ENCODE data around the gene PIGC.

Gene PIGC

GRCh38 chr1:172406968-172407367 lies 36.9 kb downstream of the PIGC start:
- TF ChIP-seq CTCF (conservative IDR thresholded peaks at IDR 0.05) (no peak), ZFX (IDR thresholded peaks at IDR 0.05) (no peak)

GRCh38 chr1:172405912-172406311 lies 38.0 kb downstream of the PIGC start:
- TF ChIP-seq ZFX (IDR thresholded peaks at IDR 0.05) (no peak), CTCF (conservative IDR thresholded peaks at IDR 0.05) (no peak)
- no peak overlapping the region for H3K27ac ChIP-seq

More at GRCh38 chr1:172406968-172407367, 36.9 kb downstream of the PIGC start:
- H3K27ac ChIP-seq, result no peak overlapping the region

GRCh38 chr1:172404121-172404520 lies 39.7 kb downstream of the PIGC start:
- H3K27ac ChIP-seq, result no peak overlapping the region

GRCh38 chr1:172402878-172403569 lies 40.8 kb downstream of the PIGC start:
- no peak overlapping the region for H3K27ac ChIP-seq
- no peak for TF ChIP-seq ZFX (IDR thresholded peaks at IDR 0.05)
- no peak for TF ChIP-seq CTCF (conservative IDR thresholded peaks at IDR 0.05)

More at GRCh38 chr1:172404121-172404520, 39.7 kb downstream of the PIGC start:
- TF ChIP-seq ZFX (IDR thresholded peaks at IDR 0.05), result no peak
- TF ChIP-seq CTCF (conservative IDR thresholded peaks at IDR 0.05), result no peak

GRCh38 chr1:172401892-172402291 lies 42.0 kb downstream of the PIGC start:
- TF ChIP-seq CTCF (conservative IDR thresholded peaks at IDR 0.05), result peak; percentile 35
- no peak for TF ChIP-seq ZFX (IDR thresholded peaks at IDR 0.05)
- no peak overlapping the region for H3K27ac ChIP-seq

GRCh38 chr1:172401477-172401876 lies 42.4 kb downstream of the PIGC start:
- TF ChIP-seq ZFX (IDR thresholded peaks at IDR 0.05), result no peak
- no peak for TF ChIP-seq CTCF (conservative IDR thresholded peaks at IDR 0.05)
- no peak overlapping the region for H3K27ac ChIP-seq

GRCh38 chr1:172400722-172401105 lies 43.2 kb downstream of the PIGC start:
- H3K27ac ChIP-seq, result no peak overlapping the region
- no peak for TF ChIP-seq CTCF (conservative IDR thresholded peaks at IDR 0.05)
- TF ChIP-seq ZFX (IDR thresholded peaks at IDR 0.05), result no peak
